ENCODE results near the gene TOPBP1.
"Not testable (repeated sequence)": the region's sequence is repeated elsewhere in the genome, so short reads cannot be mapped to it uniquely, and the experiment has no call there.

Gene TOPBP1

DNA sequence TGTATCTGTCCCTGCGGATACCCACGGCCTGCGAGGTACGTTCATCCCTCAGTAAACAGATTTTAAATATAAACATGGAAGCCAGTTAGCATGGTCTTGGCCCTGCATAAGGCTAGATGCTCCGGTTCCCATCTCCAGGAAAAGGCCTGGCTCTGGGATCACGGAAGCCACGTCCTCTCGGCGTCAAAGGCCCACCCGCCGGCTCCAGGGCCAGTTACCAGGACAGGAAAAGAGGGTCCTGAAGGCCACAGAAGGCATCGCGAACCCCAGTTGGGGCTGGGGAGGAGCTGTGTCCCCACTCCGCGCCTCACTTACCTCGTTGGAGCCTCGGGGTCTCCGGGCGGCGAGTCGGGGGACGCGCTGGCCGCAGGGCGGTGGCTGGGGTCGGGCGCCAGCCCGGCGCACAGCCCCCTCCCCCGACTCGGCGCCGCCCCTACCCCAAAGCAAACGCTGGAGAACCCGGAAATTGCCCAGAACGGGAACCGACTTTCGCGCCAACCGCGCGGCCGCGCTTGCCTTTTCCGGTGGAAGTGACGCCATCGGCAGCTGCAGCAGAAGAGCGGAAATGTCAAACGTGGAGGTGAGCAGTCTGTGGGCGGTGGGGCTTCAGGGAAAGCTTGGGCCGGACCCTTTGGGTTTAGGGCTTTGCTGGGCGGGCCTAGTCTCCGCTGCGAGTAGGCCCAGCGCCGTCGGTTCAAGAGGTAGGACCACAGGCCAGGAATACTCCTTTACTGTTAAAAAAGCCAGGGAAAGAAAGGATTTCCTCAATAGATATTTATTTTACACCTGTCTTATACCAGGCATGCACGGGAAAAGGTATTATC, at the start of gene TOPBP1:
TOPBP1 (minus strand) TSS at position 488 of the 824 bp plus-strand sequence. CDS start 814 bp downstream, outside the sequence.
- DNase-seq (ENCODE audit: low spot score), result peak; percentile 85

DNA sequence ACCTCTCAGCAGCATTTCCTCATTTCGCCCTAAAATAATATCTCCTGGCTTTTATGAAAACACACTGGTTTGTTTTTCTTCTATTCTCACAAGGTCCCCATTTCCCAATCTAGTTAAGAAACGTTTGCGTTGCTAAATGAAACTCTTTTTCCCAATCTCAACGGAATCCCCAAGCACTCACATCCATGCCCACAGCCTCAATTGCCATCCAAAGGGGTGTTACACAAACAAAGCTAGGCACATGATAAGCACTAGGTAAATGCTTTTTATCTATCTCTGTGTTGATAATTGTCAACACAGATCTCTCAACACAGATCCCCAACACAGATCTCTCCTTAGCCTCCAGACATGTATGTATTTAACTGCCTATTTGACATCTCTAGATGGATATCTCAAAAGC, 49.3 kb upstream of the TOPBP1 start:
- DNase-seq (ENCODE audit: low spot score), result no peak

GRCh38 chr3:133709139-133709750, 47.5 kb upstream of the TOPBP1 start:
- no peak for DNase-seq (ENCODE audit: low spot score)

DNA sequence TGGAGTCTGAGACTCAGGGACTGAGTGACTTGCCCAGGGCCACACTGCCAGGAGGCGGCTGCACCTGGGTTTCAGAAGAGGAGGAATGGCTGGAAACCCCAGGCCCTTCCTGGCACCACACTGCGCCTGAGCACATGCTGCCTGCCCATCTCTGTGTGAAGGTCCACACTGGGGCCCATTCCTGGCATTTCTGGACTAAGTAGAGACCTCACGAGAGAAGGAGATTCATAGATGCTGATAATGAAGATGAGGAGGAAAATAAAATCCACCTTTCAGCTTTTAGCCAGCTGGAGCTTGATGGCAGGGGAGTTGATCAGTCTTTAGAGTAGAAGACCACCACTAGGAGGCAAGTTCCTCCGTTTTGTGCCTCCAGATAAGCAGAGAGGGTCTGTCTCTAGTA, 44.3 kb upstream of the TOPBP1 start:
- no peak for DNase-seq (ENCODE audit: low spot score)

GRCh38 chr3:133703915-133704314, 42.2 kb upstream of the TOPBP1 start:
- no peak for DNase-seq (ENCODE audit: low spot score)

- no peak for DNase-seq (ENCODE audit: low spot score)
These were observed 40.0 kb upstream of the TOPBP1 start for GRCh38 chr3:133701435-133702358.

- no peak for DNase-seq (ENCODE audit: low spot score)
These were observed 38.6 kb upstream of the TOPBP1 start for GRCh38 chr3:133700351-133700750.

GRCh38 chr3:133699903-133700302, 38.2 kb upstream of the TOPBP1 start:
- DNase-seq (ENCODE audit: low spot score), result no peak

DNA sequence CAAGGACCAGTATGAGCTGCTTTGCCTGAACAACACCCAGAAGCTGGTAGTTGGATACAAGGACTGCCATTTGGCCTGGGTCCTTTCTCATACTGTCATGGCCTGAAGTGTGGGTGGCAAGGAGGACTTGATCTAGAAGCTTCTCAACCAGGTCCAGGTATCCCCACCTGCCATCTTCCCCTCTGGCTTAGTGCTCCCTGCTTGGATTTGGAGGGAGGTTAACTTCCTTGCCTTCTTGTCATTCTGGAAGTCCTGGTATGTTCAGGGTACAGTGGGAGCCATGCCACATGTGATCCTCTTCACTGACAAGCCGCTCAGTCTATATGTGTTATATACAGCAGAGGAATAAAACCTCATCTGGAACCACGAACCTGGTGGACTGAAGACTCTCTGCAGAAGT, 37.7 kb upstream of the TOPBP1 start:
- DNase-seq (ENCODE audit: low spot score), result no peak

DNA sequence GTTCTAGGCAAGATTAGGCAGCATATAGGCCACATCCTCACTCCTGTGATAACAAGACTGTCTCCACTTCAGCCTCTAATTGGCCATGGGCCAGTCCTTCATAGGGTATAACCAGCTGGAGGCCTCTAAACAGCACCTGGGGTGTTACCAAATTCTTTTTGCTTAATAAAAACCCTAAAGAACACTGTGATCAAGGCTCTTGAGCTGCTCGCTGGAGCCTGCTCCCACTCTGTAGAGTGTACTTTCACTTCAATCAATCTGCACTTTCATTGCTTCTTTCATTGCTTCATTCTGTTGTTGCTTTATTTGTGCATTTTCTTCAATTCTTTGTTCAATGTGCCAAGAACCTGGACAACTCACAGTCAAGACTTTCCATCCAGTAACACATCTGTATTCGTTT, 36.2 kb upstream of the TOPBP1 start:
- DNase-seq (ENCODE audit: low spot score), result no peak

DNA sequence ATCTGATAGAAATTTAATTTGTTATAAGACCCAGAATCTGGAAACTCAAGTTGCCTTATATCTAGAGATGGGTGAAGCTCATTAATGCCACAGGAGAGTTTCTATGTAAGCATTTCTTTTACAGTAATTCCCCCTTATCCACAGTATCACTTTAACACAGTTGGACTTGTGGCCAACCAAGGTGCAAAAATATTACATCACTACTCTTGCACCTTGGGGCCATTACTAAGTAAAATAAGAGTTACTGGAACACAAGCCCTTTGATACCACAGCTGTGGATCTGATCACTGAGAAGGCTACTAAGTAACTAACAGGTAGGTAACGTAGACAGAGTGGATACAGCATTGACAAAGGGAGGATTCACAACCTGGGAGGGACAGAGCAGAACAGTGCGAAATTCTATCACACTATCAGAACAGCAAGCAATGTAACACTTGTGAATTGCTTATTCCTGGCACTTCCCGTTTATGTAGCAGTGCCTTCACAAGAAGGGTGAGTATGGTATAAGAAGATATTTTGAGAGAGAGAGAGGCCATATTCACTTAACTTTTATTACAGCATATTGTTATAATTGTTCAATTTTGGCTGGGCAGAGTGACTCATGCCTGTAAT, 33.9 kb upstream of the TOPBP1 start:
- no peak for DNase-seq (ENCODE audit: low spot score)

GRCh38 chr3:133694288-133695268, 32.8 kb upstream of the TOPBP1 start:
- DNase-seq (ENCODE audit: low spot score), result no peak

- DNase-seq (ENCODE audit: low spot score), result no peak
These were observed 32.1 kb upstream of the TOPBP1 start for GRCh38 chr3:133693821-133694220.

- DNase-seq (ENCODE audit: low spot score), result no peak
These were observed 31.0 kb upstream of the TOPBP1 start for GRCh38 chr3:133692759-133693158.

GRCh38 chr3:133691273-133692107, 29.7 kb upstream of the TOPBP1 start:
- DNase-seq (ENCODE audit: low spot score), result no peak

DNA sequence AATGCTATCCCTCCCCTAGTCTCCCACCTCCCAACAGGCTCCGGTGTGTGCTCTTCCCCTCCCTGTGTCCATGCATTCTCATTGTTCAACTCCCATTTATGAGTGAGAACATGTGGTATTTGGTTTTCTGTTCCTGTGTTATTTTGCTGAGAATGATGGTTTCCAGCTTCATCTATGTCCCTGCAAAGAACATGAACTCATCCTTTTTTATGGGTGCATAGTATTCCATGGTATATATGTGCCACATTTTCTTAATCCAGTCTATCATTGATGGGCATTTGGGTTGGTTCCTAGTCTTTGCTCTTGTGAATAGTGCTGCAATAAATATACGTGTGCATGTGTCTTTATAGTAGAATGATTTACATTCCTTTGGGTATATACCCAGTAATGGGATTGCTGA, 16.3 kb upstream of the TOPBP1 start:
- DNase-seq (ENCODE audit: low spot score), result not testable (repeated sequence)

GRCh38 chr3:133676336-133677118, 14.8 kb upstream of the TOPBP1 start:
- DNase-seq (ENCODE audit: low spot score), result no peak

DNA sequence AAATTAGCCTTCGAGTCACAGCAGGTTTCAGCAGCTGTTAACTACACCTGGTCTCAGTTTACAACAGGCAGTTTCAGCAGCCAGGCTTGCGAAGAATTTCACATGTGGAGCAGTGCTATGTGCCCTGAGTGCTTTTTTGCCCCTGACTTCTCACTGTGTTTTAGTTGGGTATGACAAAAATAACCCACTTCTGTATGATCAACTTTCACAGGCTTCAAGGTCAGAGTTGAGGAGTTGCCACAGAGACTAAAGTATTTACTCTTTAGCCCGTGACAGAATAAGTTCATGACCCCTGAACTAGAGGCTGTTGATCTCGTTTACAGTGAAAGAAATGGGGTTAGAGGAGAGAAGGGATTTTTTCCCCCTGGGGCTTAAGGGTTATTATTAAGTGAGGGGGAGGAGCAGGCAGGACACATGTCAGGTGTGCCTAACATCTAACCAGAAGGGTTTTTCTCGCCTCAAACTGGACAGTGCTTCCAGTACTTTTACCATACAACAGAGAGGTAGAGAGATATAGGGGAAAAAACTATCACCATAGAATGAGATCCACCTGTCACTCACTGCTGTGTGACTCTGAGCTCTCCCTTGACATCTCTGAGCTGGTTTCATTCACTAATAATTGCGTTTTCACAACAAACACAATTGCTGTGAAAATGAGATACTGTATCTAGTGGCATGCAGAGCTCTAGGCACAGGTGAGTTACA, 14.0 kb upstream of the TOPBP1 start:
- DNase-seq (ENCODE audit: low spot score), result peak; percentile 68
